Erythroblast (primary cell): ENCODE measurements around the gene HS1BP3.

ENCODE experiments used
- GATA1 ChIP-seq: IDR thresholded peaks from 2 replicates; pipeline ENCODE4 v1.6.1; 2011; ENCODE audit warnings: low read depth, mild to moderate bottlenecking, control low read depth, low read length, moderate library complexity
- POLR2A ChIP-seq: IDR thresholded peaks from 2 replicates; pipeline ENCODE4 v1.6.1; 2011; ENCODE audit warnings: mild to moderate bottlenecking, low read length

- TF ChIP-seq POLR2A (no peak), GATA1 (no peak)
Measured at GRCh38 chr2:20599861-20600461, 50.9 kb downstream of the HS1BP3 start.
